Kidney epithelial cell (primary cell): ENCODE measurements around the gene TMPRSS12. TPM values are rescaled to one million over a fixed set of nuclear protein-coding genes. Genes with fewer than 3 reads are reported as not detected.
"Not testable (repeated sequence)": the region's sequence is repeated elsewhere in the genome, so short reads cannot be mapped to it uniquely, and the experiment has no call there.

Experiments used
- DNase-seq: peaks from one replicate; pipeline ENCODE4 v3.0.0-alpha.2; 2010; ENCODE audit warnings: low read depth
- H3K27me3 ChIP-seq: 2 replicates; pipeline ENCODE4 v1.6.0; 2011; ENCODE audit warnings: low read length; ENCODE audit not compliant: control insufficient read depth, insufficient read depth
- H3K36me3 ChIP-seq: 2 replicates; pipeline ENCODE4 v1.5.1; 2011; ENCODE audit warnings: low read length; ENCODE audit not compliant: control insufficient read depth, insufficient read depth
- H3K4me3 ChIP-seq: 2 replicates; pipeline ENCODE4 v1.5.1; 2011; ENCODE audit warnings: low read depth, mild to moderate bottlenecking, control low read depth, low read length
- total RNA-seq: library from RNA; depleted of rRNA; stranded (reverse); fragments of >200 nt; gene quantifications from 2 replicates; pipeline ENCODE4 v1.2.3, GENCODE V29; 2015
- TF ChIP-seq, protein P1 (sequence below): IDR thresholded peaks from 2 replicates; pipeline ENCODE4 v1.5.1; 2011; ENCODE audit warnings: mild to moderate bottlenecking, moderate library complexity, low read length, control low read depth, inconsistent platforms; ENCODE audit not compliant: insufficient read depth, poor library complexity, severe bottlenecking

TMPRSS12 gene
- total RNA-seq, 1 donor from 2014 or later, result not detected

DNA sequence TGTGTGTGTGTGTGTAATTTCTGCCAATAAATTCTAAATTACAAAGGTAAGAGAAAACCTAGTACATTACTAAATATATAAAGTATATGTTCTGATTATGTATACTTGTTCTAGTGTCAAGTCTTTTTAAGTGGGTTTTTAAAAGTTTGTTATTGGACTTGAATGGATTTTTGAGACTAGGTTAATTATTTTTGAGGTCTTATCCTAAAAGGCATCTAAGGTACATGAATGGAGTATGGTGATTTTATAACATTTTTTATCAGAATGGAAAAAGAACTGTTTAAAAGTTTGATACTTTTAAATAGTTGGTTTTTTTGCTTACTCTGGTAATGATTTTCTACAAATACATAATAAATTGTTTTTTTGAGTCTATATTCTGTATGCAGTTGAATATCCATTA lies 22.5 kb upstream of the TMPRSS12 start:
- no peak for DNase-seq
- Histone ChIP-seq H3K4me3 (no peak overlapping the region), H3K27me3 (no peaks in the 10 kb centered on the region), H3K36me3 (peaks cover 1% of the 10 kb centered on the region)
- TF ChIP-seq, protein P1, sequence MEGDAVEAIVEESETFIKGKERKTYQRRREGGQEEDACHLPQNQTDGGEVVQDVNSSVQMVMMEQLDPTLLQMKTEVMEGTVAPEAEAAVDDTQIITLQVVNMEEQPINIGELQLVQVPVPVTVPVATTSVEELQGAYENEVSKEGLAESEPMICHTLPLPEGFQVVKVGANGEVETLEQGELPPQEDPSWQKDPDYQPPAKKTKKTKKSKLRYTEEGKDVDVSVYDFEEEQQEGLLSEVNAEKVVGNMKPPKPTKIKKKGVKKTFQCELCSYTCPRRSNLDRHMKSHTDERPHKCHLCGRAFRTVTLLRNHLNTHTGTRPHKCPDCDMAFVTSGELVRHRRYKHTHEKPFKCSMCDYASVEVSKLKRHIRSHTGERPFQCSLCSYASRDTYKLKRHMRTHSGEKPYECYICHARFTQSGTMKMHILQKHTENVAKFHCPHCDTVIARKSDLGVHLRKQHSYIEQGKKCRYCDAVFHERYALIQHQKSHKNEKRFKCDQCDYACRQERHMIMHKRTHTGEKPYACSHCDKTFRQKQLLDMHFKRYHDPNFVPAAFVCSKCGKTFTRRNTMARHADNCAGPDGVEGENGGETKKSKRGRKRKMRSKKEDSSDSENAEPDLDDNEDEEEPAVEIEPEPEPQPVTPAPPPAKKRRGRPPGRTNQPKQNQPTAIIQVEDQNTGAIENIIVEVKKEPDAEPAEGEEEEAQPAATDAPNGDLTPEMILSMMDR, result no peak

DNA sequence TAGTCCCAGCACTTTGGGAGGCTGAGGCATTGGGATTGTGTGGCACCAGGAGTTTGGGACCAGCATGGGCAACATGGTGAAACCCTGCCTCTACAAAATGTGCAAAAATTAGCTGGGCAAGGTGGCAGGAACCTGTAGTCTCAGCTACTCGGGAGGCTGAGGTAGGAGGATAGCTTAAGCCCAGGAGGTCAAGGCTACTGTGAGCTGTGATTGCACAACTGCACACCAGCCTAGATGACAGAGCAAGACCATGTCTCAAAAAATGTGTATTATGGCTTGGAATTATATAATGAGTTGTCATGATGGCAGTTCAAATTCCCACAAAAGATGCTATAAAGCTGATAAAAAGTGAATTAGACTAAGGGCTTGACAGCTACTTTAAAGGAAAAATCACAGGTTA lies 20.6 kb upstream of the TMPRSS12 start:
- H3K4me3 ChIP-seq, result no peak overlapping the region
- DNase-seq, result no peak
- H3K27me3 ChIP-seq, result no peaks in the 10 kb centered on the region
- no peaks in the 10 kb centered on the region for H3K36me3 ChIP-seq
- TF ChIP-seq, protein P1, result no peak

DNA sequence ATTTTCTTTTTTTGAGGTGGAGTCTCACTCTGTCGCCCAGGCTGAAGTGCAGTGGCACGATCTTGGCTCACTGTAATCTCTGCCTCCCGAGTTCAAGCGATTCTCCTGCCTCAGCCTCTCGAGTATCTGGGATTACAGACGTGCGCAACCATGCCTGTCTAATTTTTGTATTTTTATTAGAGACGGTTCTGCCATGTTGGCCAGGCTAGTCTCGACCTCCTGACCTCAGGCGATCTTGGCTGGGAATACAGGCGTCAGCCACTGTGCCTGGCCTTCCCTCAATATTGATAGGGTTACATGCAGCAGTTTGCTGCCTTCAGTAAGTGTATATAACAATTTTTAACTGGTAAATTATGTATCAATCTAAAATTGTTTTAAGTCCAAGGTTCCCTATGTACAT lies 19.0 kb upstream of the TMPRSS12 start:
- H3K36me3 ChIP-seq, H3K4me3 ChIP-seq, DNase-seq, H3K27me3 ChIP-seq: not testable (repeated sequence)

DNA sequence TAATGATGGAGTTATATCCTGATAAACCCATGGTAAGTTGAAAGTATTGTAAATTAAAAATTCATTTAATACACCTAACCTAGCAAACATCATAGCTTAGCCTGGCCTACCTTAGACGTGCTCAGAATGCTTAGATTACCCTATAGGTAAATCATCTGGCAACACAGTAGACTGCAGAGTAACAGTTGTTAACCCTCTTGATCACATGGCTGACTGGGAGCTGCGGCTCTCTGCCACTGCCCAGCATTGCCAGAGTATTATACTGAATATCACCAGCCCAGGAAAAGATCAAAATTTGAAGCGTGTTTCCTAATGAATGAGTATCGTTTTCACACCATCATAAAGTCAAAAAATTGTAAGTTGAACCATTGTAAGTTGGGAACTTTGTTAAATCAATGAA lies 17.8 kb upstream of the TMPRSS12 start:
- Histone ChIP-seq H3K36me3 (no peaks in the 10 kb centered on the region), H3K27me3 (no peaks in the 10 kb centered on the region), H3K4me3 (no peak overlapping the region)
- DNase-seq, result no peak
- TF ChIP-seq, protein P1, result no peak

DNA sequence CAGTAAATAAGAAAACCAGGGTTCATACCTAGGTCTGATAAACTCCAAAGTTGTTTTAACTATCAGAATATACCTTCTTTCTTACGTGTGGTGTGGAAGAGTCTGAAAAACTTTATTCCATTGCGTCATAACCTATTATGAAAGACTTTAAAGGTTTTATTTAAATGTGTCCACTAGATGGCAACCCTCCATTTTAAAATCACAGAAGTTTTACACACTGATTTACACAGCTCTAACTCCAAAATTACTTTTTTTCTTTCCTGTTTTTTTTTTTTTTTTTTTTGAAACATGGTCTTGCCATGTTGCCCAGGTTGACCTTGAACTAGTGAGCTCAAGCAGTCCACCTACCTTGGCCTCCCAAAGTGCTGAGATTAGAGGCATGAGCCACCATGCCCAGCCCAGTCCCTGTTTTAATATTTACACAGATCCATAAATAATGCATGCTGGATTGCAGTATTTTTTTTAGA lies 17.3 kb upstream of the TMPRSS12 start:
- TF ChIP-seq, protein P1, result peak; percentile 19
- DNase-seq, result peak; percentile 28
- H3K4me3 ChIP-seq, result no peak overlapping the region

DNA sequence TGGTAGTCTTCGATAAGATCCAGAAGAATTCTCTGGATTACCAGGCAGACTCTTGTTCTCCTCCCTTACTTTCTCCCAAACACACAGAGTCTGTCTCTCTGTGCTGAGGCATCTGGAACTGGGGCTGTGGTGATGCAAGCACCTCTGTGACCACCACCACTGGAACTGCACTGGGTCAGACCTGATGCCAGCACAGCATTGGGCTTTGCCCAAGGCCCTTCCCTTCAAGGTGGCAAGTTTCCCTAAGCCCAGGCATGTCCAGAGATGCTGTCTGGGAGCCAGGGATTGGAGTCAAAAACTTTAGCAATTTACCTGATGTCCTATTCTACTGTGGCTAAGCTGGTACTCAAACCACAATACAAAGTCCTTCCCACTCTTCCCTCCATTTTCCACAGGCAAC lies 14.6 kb upstream of the TMPRSS12 start:
- TF ChIP-seq, protein P1, result no peak
- Histone ChIP-seq H3K36me3 (no peaks in the 10 kb centered on the region), H3K4me3 (no peak overlapping the region), H3K27me3 (no peaks in the 10 kb centered on the region)
- DNase-seq, result no peak

More for the DNA sequence above, 17.3 kb upstream of the TMPRSS12 start:
- Histone ChIP-seq H3K36me3 (no peaks in the 10 kb centered on the region), H3K27me3 (no peaks in the 10 kb centered on the region)
